ENCODE measurements around the gene RNF157.

Gene RNF157

DNA sequence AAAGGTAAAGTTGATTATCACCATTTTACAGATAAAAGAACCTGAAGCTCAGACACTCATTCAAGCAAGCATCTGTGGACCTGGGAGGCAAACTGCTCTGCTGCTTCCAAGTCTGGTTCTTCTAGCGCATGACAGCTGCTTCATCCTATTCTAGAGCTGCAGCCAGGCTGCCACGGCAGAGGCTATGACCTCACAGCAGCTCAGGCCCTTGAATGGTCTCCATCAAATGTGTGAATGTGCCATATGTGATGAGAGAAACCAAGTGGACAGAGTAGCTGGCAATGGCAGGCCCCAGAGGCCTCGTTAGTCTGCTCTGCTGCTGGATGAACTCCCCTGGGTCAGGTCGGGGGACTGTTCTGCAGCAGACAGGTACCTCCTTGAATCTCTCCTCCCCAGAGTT is 68.6 kb downstream of the RNF157 start:
- DNase-seq (ENCODE audit: extremely low read depth, low read depth): no peak
- TF ChIP-seq, protein P1, sequence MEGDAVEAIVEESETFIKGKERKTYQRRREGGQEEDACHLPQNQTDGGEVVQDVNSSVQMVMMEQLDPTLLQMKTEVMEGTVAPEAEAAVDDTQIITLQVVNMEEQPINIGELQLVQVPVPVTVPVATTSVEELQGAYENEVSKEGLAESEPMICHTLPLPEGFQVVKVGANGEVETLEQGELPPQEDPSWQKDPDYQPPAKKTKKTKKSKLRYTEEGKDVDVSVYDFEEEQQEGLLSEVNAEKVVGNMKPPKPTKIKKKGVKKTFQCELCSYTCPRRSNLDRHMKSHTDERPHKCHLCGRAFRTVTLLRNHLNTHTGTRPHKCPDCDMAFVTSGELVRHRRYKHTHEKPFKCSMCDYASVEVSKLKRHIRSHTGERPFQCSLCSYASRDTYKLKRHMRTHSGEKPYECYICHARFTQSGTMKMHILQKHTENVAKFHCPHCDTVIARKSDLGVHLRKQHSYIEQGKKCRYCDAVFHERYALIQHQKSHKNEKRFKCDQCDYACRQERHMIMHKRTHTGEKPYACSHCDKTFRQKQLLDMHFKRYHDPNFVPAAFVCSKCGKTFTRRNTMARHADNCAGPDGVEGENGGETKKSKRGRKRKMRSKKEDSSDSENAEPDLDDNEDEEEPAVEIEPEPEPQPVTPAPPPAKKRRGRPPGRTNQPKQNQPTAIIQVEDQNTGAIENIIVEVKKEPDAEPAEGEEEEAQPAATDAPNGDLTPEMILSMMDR (IDR thresholded peaks at IDR 0.05; ENCODE audit: low read depth, low read length): no peak

DNA sequence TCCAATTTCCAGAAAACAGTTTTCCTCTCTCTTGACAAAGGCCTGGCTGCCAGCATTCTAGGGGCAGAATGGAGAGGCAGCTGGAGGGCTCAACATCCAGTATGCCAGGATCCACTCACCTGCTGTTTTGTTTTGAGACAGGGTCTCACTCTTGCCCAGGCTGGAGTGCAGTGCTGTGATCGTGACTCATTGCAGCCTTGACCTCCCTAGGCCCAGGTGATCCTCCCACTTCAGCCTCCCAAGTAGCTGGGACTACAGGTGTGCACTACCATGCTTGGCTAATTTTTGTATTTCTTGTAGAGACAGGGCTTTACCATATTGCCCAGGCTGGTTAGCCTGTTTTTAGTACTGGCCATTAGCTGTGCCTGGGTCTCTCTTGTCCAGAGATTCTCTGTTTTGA is 70.2 kb downstream of the RNF157 start:
- TF ChIP-seq, protein P1 (IDR thresholded peaks at IDR 0.05; ENCODE audit: low read depth, low read length): no peak
- no peak for DNase-seq (ENCODE audit: extremely low read depth, low read depth)

DNA sequence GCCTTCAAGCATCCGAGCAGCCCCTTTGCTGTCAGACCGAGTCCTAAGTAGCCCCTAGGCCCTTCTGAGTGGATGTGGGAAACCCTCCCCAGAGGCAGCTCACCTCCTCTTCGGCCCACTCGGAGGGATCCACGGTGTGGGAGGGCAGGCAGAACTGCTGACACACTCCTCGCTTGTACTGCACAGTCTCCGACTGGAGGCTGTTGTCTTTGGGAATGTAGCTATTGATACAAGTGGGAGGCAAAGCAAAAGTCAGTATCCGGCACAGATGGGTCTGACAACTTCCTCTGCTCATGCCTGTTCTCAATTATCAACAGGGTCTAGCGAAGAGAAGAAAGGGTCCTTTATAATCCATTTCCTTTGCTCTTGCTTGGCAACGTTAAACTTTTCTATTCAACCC is 73.4 kb downstream of the RNF157 start:
- DNase-seq (ENCODE audit: extremely low read depth, low read depth): no peak
- TF ChIP-seq, protein P1 (IDR thresholded peaks at IDR 0.05; ENCODE audit: low read depth, low read length): no peak

DNA sequence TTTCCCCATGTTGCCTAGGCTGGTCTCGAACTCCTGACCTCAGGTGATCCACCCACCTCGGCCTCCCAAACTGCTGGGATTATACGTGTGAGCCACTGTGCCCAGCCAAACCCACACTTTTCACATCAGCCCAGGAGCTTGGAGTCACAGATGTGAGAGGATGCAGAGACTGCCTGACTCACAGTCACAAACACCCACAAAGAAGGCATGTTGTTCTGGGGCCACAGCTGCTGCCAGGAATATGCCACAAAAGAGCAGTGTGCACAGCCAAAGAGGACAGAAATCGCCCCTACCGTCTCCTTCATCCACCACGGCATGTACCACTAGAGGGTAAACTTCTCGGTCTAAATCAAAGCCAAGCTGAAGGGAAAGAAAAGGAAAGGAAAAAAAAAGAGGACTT is 74.1 kb downstream of the RNF157 start:
- TF ChIP-seq, protein P1 (IDR thresholded peaks at IDR 0.05; ENCODE audit: low read depth, low read length): no peak
- no peak for DNase-seq (ENCODE audit: extremely low read depth, low read depth)

DNA sequence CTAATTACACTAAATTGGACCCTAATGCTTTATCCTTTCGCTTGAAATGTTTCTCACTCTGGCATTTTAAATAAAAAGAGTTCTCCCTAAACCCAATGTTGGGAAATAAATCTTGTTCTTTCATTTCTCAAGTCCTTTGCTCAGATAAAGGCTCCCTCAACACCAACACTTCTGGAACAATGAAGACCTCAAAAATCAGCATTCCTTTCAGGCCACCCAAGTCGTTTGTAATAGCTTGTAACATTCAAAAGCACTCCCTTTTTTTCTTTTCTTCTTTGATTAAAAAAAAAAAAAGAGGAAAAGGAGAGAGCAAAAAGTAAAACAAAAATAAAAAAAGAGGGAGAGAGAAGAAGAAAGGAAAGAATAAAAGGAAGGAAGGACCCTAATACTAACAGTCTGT is 76.0 kb downstream of the RNF157 start:
- no peak for DNase-seq (ENCODE audit: extremely low read depth, low read depth)
- TF ChIP-seq, protein P1 (IDR thresholded peaks at IDR 0.05; ENCODE audit: low read depth, low read length): no peak

DNA sequence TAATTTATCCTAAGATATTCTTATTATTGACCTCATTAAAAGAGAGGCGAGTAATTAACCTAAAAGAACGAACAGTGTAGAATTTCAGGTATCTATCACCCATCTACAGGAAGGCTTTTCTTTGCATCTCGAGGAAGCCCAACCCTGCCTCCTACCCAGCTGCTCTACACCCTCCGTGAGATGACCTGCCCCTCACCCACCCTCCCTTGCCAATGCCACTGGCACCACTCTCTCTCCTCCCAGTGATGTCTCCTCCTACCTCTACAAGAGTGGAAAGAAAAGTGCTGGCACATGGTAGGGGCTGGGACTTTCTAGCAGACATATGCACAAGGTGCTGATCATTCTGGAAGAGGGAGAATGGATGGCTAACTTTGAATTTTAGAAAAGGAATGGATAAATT is 76.4 kb downstream of the RNF157 start:
- TF ChIP-seq, protein P1 (IDR thresholded peaks at IDR 0.05; ENCODE audit: low read depth, low read length): no peak
- no peak for DNase-seq (ENCODE audit: extremely low read depth, low read depth)

DNA sequence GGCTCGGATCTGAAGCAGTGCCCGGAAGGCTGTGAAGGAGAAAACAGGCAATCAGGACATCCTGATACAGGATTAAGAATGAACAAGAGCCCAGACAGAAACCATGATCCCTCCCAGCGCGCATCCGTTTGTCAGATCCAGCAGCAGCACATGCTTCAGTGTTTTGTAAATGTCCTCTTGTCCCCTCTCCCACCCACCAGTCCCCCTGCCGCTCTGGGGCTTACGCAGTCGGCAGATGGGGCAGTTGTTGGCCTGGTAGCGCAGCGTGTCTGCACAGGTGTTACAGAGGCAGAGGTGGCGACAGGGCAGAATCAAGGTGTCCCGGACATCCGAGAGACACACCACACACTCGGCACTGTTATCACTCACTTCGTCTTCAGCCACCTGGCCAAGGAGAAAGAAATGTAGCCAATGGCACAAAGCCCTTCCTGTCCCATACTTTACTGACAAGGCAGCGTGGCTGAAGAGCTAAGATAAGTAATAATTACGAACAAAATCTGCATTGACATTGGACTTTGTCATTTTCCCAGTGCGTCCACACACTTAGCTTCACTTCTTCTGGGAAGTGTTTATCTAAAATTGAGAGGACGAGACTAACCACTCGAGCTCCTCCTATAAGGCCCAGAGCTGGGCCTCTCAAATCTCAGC is 78.5 kb downstream of the RNF157 start:
- TF ChIP-seq, protein P1 (IDR thresholded peaks at IDR 0.05; ENCODE audit: low read depth, low read length): no peak
- no peak for DNase-seq (ENCODE audit: extremely low read depth, low read depth)

Measured in AG09319 (cell line).